C4-2B (cell line): Measurements from ENCODE around the gene OSBP2.

Experiments
- ZFX ChIP-seq: fragments of 450-650 bp; IDR thresholded peaks from 2 replicates; pipeline ENCODE4 v1.6.1; 2017
- TF ChIP-seq, protein P1 (sequence below): fragments of 450-650 bp; conservative IDR thresholded peaks from 2 replicates; pipeline ENCODE4 v1.5.1; 2017; ENCODE audit warnings: mild to moderate bottlenecking

DNA sequence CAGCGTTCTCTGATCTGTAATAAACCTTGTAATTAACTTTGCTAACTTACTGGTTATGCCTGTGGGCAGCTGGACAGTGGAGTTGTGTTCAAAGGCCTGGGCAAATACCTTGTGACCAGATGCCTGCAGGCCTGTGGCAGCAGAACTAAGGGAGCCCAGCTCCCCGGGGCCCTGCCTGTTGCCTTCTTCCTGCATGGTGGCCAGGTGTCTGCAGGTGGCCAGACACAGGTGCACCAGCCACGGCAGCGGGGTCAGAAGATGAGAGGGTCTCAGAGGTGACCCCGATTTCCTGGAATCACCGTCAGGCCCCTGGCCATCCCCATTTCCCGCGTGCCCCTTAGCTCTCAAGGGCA is 127.2 kb downstream of the OSBP2 start:
- TF ChIP-seq, protein P1, sequence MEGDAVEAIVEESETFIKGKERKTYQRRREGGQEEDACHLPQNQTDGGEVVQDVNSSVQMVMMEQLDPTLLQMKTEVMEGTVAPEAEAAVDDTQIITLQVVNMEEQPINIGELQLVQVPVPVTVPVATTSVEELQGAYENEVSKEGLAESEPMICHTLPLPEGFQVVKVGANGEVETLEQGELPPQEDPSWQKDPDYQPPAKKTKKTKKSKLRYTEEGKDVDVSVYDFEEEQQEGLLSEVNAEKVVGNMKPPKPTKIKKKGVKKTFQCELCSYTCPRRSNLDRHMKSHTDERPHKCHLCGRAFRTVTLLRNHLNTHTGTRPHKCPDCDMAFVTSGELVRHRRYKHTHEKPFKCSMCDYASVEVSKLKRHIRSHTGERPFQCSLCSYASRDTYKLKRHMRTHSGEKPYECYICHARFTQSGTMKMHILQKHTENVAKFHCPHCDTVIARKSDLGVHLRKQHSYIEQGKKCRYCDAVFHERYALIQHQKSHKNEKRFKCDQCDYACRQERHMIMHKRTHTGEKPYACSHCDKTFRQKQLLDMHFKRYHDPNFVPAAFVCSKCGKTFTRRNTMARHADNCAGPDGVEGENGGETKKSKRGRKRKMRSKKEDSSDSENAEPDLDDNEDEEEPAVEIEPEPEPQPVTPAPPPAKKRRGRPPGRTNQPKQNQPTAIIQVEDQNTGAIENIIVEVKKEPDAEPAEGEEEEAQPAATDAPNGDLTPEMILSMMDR = no peak
- no peak for TF ChIP-seq ZFX
